Omental fat pad (tissue), 4 donors: Measurements from ENCODE around the gene FCRLA. TPM values are rescaled to one million over a fixed set of nuclear protein-coding genes. Genes with fewer than 3 reads are reported as not detected.
A peak's percentile ranks its signal among the peaks of the same experiment; 100 is the strongest.

Experiments used
- ATAC-seq: fragments of 150-250 bp; one replicate; pipeline ENCODE4 v1.9.1; 2016; ENCODE audit warnings: mild to moderate bottlenecking, moderate library complexity; ENCODE audit not compliant: low FRiP score
- DNase-seq: peaks from one replicate; pipeline ENCODE4 v3.0.0-alpha.2; 2019; ENCODE audit warnings: low spot score
- CTCF ChIP-seq, 3 donors: fragments of 450-650 bp; IDR thresholded peaks; one replicate each; pipeline ENCODE4 v1.5.1; 2016 to 2017; ENCODE audit warnings: antibody characterized with exemption in 3 of 3, mild to moderate bottlenecking in 3 of 3, moderate library complexity in 2 of 3
- total RNA-seq, 4 donors: library from RNA; depleted of rRNA; stranded (reverse); fragments of >200 nt; gene quantifications; one replicate each; pipeline ENCODE4 v1.1.0, GENCODE V29; 2016

FCRLA gene
- total RNA-seq, 4 donors from 2014 or later: 0.48 to 0.84 TPM; not detected in 2

GRCh38 chr1:161731981-161732718 is 25.1 kb downstream of the FCRLA start:
- ATAC-seq: no peak
- no peak for TF ChIP-seq CTCF (IDR thresholded peaks at IDR 0.05)
- no peak for DNase-seq

GRCh38 chr1:161733526-161733925 is 26.5 kb downstream of the FCRLA start:
- TF ChIP-seq CTCF (IDR thresholded peaks at IDR 0.05): no peak
- DNase-seq (no peak), ATAC-seq (peak; percentile 72)

GRCh38 chr1:161735837-161736236 is 28.8 kb downstream of the FCRLA start:
- TF ChIP-seq CTCF (IDR thresholded peaks at IDR 0.05): no peak

GRCh38 chr1:161736335-161736969 is 29.4 kb downstream of the FCRLA start:
- no peak for ATAC-seq
- DNase-seq: no peak
- TF ChIP-seq CTCF (IDR thresholded peaks at IDR 0.05): no peak

More at GRCh38 chr1:161735837-161736236, 28.8 kb downstream of the FCRLA start:
- no peak for ATAC-seq
- no peak for DNase-seq

GRCh38 chr1:161737625-161738024 is 30.6 kb downstream of the FCRLA start:
- TF ChIP-seq CTCF (IDR thresholded peaks at IDR 0.05): no peak
- ATAC-seq (no peak), DNase-seq (no peak)

- ATAC-seq: peak; percentile 34
- no peak for TF ChIP-seq CTCF (IDR thresholded peaks at IDR 0.05)
- no peak for DNase-seq
These were observed 31.7 kb downstream of the FCRLA start for GRCh38 chr1:161738627-161739287.
